Stimulated activated CD8-positive, alpha-beta memory T cell treated with anti-CD3 and anti-CD28 coated beads, Interleukin-12 subunit alpha, Interleukin-12 subunit beta, amount 100 ng/mL, for 24 hours (primary cell): ENCODE data around the gene PKM.

Experiments
- DNase-seq: peaks from one replicate; pipeline ENCODE4 v3.0.0-alpha.2; 2020; ENCODE audit errors: extremely low read depth

Gene PKM

DNA sequence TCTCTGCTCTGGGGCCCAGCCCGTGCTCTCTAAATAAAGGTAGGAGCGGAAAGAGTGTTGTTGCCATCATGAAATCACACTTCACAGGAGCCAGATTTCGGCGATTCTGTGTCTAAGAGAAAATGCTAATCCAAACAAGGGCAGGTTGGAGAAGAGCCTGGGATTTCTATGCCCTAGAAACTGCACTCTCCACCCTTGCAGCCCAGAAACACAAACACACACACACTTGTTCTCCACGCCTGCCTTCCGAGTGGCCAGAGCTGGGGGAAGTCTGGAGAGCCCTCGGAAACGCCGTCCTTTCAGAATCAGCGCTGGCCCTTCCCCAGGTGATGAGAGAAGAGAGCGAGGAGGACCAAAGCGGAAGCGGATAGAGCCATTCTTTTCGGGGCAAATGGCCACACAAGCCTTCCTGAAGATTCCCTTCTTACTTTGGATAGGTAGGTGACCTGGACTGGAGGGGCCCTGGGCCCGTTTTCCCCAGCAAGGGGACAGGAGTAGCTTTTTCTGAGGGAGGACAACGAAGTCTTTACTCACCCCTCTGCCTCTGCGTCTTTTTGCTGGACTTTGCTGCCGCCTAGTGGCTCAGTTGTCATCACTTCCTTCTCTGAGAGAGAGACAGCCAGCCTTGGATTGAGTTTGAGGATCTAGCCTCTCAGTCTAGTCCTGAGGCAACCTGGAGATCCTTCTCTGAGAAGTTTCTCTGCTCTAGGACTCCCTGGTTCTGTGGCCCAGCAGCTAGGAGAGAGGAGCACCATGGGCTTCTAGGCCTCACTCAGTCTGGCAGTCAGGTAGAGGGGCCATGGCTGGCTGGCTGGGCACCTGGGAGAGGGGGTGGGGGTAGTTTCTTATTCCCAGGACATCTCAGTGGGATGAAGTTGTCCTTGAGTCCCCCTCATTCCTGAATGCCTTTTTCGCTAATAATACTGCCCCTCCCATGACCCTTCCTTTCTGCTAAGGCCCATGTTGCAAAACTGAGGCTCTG lies 75.1 kb downstream of the PKM start:
- peak; percentile 45 for DNase-seq

GRCh38 chr15:72155003-72155621 lies 75.9 kb downstream of the PKM start:
- DNase-seq: no peak

GRCh38 chr15:72154316-72154715 lies 76.7 kb downstream of the PKM start:
- no peak for DNase-seq

DNA sequence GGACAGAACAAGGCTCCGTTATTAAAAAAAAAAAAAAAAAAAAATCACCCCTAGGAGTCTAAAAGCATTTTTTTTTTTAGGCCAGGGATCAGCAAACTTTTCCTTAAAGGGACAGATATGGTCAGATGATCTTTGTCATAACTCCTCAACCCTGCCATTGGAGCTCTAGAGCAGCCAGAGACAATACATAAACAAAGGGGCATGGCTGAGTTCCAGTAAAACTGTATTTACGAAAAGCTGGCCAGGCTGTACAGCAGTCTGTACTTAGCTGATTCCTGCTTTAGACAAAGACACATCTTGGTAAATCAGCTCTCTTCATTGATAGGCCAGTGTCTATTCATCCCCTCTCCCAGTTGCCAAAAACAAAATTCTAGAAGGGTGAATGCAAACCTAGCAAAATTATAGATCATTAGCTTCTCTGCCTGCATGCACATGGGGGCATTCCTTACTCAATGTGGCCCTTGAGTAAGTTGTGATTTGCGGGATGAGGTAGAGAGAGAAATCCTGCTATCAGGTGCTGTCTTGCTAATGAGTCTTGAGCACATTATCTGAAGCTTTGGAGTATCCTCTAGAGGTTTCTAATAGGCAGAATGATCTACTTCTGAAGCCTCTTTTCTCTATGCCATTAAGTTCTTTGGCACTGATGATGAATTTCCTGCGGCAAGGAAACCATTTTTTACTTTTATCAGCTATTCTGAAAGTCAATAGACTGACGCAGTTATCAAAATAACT lies 77.6 kb downstream of the PKM start:
- DNase-seq: no peak
